Measurements from ENCODE around the gene CHST6.
"Not testable (repeated sequence)": the region's sequence is repeated elsewhere in the genome, so short reads cannot be mapped to it uniquely, and the experiment has no call there.

The CHST6 gene

DNA sequence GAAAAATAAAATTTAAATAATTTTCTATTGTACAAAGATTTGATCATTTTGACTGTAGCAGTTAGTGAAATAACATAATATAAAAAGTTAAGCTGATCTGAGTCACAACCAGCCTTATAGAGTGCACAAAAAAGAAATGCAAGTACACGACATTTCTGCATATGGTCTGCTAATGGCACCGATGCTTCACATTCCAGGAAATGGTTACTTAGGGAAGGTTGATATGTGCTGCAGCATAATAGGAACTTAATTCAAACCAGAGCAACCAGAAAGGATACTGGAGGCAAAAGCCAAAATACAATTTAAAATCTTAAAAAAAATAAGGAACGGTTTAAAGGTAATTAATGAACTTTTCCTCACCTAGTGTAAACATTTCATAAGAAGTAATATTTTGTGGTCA lies 51.9 kb downstream of the CHST6 start:
- DNase-seq (ENCODE audit: low read depth in 2 of 2), result no peak

DNA sequence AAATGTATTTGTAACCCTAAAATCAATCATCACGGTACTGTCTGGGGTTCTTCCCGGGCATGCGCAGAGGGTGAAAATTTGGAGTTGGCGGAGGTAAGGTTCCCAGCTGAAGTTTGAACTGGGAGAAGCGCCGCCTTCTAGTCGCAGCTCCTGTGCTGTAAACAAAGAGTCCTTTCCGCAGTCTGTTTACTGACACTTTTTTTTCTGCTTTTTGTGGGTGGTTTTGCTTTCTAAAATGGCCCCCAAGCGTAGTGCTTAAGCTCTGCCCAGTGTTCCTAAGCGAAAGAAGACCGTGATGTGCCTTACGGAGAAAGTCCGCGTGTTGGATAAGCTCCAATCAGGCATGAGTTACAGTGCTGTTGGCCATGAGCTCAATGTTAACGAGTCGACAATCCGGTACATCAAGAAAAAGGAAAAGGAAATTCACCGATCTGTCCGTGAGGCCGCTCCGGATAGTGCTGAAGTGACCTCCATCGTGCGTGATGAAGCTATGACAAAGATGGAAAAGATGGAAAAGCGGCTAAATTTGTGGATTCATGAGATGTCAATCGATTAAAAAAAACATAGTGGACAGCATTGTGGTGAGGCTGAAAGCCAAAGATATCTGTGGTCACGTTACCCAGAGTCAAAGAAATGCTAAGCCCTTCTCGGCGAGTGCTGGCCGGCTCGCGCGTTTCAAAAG lies 61.4 kb downstream of the CHST6 start:
- DNase-seq (ENCODE audit: low read depth in 2 of 2), result peak in 1 of 2 donors; percentile 14

DNA sequence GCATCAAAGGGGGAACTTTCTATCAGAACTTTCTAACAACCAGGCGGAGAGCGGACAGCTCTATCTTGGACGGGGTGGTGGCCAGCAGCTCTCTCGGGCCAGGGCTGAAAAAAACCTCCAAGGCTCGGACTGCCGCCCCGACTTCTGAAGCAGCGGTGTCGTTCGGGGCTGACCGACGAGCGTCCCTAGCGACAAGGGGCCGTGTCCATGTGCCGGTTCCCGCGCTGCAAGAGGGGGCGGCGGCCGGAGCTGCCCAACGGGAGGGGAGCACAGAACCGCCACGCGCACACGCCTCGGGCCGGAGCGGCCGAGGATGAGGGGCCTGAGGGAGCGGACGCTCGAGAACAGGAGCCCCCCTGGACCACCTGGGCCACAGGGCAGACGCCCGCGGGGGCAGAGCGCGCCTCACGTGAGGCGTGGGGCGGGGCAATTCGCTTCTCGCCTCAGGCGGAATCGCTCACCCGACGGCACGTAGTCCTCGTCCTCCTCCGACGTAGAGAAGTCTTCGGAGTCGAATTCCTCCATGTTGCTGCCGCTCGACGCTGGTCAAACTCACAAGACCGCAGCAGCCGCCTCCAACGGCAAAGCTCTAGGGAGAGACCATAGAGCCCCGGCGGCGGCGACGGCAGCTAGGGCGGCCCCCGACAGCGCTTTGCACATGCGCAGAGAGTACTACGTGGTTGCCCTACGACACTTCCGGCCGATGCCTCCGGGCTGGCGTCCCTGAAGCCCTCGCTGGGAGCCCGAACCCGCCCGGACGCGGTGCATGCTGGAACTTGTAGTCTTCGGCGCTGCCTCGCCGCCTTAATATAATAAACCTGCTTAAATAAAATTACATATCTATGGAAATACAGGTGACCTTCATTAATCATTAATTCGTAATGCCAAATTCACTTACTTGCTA lies 62.2 kb downstream of the CHST6 start, which contains the start of gene CFDP1:
Gene CFDP1 (minus strand): TSS at position 676 of the 904 bp plus-strand sequence. CDS start 151 bp downstream, at position 525.
- DNase-seq (ENCODE audit: low read depth in 2 of 2), result peak; percentile 89 to 95

DNA sequence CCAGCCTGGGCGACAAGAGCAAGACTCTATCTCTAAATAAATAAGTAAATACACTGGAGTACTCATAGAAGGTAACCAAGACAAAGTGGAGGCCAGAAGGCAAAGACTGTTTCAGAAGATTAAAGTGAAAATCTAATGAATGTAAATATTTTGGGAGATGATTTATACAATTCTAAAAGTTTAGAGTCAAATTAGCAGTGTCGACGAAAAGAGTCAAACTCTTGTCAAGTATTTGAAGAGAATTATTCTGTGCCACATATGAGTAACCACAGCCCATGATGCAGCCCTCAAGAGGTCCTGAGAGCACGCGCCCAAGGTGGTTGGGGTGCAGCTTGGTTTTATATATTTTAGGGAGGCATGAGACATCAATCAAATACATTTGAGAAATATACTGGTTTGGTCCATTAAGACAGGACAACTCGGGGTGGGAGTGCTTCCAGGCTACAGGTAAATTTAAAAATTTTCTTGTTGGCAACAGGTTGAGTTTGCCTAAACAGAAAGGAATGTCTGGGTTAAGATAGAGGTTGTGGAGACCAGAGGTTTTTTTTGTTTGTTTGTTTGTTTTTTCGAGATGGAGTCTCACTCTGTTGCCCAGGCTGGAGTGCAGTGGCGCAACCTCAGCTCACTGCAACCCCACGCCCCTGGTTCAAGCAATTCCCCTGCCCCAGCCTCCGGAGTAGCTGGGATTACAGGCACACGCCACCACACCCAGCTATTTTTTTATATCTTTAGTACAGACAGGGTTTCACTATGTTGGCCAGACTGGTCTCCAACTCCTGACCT lies 65.4 kb downstream of the CHST6 start:
- no peak for DNase-seq (ENCODE audit: low read depth in 2 of 2)

DNA sequence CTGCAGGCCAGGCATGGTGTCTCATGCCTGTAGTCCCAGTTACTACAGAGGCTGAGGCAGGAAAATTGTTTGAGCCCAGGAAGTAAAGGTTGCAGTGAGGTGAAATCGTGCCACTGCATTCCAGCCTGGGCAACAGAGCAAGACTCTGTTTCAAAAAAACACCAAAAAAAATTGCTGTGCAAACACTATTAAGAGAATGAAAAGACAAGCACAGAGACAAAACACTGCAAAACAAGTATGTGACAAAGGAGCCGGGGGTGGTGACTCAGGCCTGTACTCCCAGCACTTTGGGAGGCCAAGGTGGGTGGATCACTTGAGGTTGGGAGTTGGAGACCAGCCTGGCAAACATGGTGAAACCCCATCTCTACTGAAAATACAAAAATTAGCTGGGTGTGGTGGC lies 68.7 kb downstream of the CHST6 start:
- not testable (repeated sequence) for DNase-seq (ENCODE audit: low read depth in 2 of 2)

DNA sequence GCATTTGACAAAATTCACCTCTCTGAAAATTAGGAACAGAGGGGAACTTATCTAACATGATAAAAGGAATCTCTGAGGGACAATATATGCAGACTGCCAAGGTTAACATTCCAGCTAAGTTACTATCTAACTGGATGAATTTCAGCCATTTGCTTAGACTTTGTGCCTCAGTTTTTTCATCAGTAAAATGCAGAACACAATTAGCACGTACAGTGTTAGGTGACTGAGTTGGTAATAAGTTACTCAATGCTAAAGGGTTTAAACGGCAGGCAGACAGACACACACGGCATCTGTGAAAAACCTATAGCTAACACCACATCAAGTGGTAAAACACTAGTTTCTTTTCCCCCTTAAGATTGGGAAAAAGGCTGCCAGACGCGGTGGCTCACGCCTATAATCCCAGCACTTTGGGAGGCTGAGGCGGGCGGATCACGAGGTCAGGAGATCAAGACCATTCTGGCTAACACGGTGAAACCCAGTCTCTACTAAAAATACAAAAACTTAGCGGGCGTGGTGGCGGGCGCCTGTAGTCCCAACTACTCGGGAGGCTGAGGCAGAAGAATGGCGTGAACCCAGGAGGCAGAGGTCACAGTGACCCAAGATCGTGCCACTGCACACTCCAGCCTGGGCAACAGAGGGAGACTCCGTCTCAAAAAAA lies 71.0 kb downstream of the CHST6 start:
- not testable (repeated sequence) for DNase-seq (ENCODE audit: low read depth in 2 of 2)

DNA sequence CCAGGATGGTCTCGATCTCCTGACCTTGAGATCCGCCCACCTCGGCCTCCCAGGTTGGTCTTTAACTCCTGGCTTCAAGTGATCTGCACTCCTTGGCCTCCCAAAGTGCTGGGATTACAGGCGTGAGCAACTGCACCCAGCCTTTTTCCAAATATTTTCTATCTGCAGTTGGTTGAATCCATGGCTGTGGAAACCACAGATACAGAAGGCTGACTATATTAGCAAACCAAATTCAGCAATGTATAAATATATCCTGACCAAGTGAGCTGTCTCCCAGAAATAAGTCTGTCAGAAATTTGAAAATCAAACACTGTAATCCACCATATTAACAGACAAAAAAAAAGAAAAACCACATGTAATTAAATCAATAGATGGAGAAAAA lies 71.5 kb downstream of the CHST6 start:
- no peak for DNase-seq (ENCODE audit: low read depth in 2 of 2)

All from stimulated activated CD8-positive, alpha-beta memory T cell treated with anti-CD3 and anti-CD28 coated beads, Interleukin-2, amount 100 ng/mL, for 1 hour (primary cell).